GM21825 (cell line): ENCODE measurements around the gene CYSRT1.
A peak's percentile ranks its signal among the peaks of the same experiment; 100 is the strongest.
"Not testable (repeated sequence)": the region's sequence is repeated elsewhere in the genome, so short reads cannot be mapped to it uniquely, and the experiment has no call there.

Source experiments
- ATAC-seq: cut with Tn5 transposase; IDR thresholded peaks from one replicate; pipeline ENCODE4 v1.9.1; 2021; ENCODE audit warnings: mild to moderate bottlenecking, moderate library complexity; ENCODE audit not compliant: unreplicated experiment

CYSRT1 gene

DNA sequence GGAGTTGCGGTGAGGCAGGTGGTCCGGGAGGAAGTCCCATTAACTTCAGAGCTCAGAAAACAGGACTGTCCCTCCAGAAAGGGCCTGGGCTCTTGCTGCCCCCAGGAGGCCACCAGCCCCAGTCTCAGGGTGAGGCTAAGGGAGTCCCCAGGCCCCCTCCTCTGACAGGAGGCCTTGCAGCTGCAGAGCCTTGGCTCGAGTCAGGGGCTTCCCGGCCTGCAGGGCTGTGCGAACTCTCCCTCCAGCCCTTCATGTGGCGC is 22.9 kb downstream of the CYSRT1 start:
- no peak for ATAC-seq

DNA sequence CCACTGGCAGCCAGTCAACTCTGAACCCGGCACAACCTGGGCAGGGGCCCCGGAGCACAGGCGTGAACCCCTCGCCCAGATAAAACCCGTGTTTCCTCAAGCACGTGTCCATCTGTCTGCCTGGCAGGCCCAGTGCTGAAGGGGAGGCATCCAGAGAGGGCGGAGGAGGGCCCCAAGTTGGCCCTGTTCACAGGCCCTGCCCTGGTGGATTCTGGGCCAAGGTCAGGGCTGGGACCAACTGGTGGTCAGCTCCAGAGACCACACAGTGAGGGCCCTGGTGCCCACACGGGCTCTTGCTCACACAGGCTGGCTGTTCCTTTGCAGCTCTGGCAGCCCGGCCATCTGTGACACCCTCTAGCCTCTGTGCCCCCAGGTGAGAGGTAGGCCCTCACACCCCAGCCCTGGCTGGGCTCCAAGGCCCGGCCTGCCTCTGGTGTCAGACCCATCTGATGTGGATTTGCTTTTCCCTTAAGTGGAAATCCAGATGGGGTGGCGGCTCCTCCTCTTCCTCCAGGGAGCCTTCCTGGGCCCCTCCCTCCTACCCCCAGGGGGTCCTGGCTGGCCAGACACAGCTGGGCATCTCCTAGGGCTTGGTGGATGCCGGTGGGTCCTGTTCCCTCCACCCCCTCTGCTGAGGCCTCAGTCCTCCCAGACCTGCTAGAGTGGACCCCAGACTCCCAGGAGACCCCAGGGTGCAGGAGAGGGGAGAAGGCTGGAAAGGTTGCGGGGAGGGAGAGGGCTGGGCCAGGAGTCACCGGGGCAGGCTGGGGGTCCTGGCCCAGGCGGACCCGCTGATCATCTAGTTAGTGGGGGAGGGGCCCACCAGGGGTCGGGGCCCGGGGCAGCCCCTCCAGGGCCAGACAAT is 25.6 kb downstream of the CYSRT1 start:
- ATAC-seq = no peak

DNA sequence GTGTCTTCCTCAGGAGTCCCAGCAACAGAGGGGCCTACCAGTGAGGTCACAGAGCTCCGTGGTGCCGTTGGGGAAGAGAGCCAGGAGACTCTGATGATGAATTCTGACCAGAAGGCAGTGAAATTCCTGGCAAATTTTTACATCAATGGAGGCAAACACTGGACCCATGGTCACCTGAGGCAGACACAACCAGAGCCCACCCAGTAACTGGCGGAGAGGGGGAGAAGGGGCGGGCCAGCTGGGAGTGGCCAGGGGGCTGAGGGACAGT is 26.2 kb downstream of the CYSRT1 start, which contains the start of gene STPG3:
TSS of gene STPG3 (plus strand) at position 93 of the 268 bp plus-strand sequence. CDS start at position 94, 1 bp downstream.
- ATAC-seq = no peak

DNA sequence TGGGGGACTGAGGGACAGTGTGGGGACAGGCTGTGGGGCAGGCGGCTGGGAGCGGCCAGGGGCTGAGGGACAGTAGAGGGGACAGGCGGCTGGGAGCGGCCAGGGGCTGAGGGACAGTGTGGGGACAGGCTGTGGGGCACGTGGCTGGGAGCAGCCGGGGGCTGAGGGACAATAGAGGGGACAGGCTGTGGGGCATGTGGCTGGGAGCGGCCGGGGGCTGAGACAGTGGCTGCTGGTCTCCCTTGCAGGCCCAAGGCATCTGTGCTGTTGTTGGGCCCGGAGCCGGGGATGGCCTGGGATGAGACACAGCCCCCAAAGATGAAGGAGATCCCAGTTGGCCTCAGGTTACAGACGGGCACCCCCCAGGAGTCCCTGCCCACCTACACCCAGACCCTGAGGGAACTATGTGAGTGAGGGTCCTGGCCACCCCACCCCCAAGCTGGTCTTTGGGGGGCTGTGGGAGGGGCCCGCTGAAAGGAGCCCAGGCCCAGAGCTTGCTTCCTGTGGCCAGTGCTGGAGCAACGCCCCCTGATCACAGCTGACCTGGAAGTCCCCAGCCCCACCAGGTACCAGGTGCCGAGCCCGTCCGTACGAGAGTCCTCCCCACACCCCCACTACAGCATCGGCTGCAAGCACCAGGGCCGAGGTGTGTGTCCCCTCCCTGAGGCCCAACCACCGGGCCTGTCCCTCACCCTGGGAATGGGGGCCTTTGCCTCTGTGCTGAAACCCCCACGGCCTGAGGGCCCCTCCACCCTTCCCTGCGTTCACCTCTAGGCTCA is 26.7 kb downstream of the CYSRT1 start:
- ATAC-seq = no peak

DNA sequence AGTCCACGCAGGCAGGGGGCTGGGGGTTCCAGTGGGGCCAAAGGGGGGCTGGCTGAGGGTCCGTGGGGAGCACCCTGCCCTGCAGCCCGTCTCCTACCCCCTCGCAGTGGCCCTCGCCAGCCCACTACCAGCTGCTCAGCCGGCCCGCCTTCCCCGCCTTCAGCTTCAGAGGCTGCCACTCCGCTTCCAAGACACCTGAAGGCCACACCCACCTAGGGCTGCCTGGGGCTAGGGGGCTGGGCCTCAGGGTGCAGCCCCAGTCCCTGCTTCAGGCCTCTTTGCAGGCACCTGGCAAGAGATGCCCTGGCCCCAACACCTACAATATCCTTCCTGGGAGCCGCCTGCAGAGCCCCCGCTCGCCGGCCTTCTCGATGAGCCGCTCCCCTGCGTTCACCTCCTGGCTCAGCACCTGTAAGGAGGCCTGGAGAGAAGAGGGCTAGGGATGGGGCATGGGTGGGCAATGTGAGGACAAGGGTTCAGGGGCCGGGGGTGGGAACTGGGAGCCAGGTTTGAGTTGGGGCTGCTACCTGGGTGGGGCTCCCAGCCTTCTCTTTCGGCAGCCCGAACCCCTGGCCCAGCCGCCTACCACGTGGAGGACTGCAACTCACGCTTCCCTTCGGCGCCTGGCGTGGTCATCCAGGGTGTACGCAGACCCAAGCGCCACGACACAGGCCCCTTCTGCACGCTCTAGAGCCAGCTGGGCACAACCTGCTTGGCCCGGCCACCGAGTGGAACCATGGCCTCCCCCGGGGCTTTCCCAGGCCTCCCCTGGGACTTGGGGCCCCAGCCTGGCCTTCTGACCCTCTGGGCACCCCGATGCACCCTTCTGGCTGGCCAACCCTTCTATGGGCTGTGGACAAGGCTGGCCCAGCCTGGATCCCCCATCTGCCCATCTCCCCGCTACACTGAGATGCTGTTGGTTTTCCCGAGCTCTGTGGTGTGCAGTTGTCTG is 27.9 kb downstream of the CYSRT1 start:
- ATAC-seq = no peak

DNA sequence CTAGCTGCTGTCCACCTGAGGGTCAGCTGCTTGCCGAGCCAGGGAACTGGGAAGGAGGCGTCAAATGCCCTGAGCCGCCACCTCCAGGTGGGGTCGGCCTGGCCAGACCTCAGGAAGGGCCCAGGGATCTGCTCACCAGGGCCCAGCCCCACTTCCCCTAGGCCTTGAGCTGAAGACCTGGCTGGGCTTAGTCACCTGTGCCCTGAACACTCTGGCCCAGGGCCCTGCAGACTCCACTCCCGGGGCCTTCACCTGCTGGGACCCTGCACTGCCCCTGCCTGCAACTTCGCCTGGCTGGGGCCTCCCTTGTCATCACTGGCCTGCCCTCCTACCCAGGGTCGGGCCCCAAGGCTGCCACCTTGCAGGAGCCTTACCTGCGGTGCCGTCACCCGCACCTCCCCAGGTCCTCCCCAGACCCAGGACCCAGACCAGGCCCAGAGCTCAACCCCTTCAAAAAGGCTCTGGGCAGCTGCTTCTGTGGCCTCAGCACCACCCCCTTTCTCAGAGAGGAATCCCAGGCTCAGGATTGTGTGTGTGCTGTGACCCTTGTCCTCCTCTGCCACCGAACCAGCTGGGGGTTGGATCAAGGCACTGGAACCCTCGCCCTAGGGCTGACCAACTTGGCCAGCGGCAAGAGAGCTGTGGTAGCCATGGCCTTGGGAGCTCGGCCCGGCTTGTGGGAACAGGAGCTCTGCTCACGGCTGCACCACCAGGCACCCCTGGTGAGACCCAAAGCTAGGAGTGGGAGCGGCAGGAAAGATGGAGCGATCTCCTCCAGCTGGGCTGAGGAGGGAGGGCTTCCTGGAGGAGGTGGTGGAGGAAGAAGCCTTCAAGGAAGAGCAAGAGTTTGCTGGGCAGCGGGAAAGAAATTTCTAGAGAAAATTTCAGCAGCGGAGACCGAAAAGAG is 29.0 kb downstream of the CYSRT1 start:
- no peak for ATAC-seq

DNA sequence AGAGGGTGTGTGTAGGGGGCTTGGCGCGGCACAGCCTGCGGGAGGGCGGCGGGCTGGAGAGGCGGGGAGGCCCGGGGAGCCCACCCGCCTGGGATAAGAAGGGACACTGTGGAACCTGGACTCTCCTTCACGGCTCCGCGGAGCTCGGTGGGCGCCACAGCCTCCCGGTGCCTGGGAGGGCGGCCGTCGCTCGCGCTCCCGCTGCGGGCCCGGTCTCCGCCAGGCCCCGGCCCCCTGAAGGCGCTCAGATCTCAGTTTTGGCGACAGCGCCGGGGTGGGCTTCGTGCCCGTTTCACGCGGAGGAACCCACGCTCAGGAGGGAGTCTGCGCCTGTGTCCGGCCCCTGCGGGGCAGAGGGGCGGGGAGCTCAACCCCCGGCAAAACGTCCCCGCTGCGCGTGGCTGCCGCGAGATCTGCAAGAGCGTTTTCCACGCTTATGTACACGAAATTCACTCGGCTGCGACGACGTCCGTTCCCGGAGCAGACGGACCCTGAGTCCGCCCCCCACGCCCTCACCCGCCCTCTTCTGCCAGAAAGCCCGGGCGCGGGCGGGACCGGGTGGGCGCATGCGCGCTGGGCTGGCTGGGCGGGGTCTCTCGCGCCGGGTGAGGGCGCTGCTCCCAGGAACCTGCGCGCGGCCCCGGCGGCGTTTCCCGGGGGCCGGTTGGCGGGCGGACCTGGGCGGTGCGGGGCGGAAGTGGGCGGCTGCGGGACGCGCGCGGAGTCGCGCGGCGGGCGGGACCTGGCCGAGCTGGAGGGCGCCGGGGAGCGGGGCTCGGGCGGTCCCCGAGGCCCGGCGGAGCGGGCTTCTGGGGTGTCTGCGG is 29.9 kb downstream of the CYSRT1 start, which contains the start of gene NELFB:
TSS of gene NELFB (plus strand) at position 704 of the 824 bp plus-strand sequence.
- ATAC-seq = peak; percentile 59

DNA sequence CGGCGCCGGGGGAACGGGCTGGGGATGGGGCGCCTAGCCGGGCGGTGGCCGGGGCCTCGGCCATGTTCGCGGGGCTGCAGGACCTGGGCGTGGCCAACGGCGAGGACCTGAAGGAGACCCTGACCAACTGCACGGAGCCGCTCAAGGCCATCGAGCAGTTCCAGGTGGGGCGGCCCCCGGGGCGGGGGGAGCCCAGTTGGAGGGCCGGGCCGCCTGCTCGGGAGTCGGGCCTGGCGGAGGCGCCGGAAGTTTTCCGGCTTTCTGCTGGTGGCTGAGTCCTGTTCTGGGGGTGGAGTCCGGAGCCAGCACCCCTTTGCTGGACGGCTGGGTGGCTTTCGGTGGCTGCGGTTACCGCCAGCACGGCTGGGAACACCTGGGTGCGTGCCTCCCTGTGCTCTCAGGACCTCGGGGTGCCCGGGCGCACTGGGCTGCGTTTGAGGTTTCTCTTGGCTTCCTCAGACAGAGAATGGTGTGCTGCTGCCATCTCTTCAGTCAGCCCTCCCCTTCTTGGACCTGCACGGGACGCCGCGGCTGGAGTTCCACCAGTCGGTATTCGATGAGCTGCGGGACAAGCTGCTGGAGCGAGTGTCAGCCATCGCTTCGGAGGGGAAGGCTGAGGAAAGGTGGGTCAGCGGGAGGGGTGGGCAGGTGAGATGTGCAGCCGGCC is 30.6 kb downstream of the CYSRT1 start:
- ATAC-seq = no peak

DNA sequence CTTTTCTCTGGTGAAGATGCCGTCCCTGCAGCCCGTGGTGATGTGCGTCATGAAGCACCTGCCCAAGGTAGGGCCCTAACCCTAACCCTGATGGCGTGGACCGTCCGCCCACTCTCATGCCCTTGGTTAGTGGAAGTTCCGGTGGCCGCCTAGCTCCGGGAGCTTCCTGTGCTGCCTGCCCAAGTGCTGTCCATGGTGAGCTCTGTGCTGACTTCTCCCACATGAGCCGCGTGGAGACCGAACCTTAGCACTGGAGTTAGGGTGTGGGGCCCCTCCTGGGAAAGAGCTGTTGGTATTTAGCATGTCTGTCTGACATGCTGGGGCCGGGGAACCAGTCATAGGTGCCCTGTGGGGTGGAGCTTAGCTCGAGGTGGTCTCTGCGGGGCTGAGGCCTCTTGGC is 31.4 kb downstream of the CYSRT1 start:
- ATAC-seq = no peak

DNA sequence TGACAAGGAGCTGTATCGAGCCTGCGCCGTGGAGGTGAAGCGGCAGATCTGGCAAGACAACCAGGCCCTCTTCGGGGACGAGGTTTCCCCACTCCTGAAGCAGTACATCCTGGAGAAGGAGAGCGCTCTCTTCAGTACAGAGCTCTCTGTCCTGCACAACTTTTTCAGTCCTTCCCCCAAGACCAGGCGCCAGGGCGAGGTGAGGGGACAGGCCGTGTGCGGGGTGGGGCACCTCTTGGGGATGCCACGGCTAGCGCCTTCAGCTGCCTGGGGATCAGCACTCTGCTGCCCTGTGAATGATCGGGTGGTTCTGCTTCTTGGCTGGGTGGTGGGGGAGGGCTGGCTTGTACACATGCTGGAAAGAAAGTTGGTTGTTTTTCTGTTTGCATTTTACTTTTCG is 31.9 kb downstream of the CYSRT1 start:
- no peak for ATAC-seq

DNA sequence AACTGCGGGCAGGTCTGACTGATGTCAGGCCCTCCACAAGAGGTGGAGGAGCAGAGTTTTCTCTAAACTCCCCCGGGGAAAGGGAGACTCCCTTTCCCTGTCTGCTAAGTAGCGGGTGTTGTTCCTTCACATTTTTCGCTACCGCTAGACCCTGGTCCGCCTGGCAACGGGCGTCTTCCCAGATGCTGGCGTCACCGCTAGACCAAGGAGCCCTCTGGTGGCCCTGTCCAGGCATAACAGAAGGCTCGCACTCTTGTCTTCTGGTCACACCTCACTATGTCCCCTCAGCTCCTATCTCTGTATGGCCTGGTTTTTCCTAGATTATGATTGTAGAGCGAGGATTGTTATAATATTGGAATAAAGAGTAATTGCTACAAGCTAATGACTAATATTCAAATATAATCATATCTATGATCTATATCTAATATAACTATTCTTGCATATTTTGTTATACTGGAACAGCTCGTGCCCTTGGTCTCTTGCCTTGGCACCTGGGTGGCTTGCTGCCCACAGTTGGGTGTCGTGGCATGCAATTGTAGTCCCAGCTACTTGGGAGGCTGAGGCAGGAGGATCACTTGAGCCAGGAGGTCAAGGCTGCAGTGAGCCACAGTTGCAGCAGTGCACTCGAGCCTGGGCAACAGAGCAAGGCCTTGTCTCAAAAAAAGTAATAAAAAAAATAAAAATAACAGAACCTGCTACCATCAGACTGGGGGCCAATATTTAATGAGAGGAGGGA is 37.4 kb downstream of the CYSRT1 start:
- not testable (repeated sequence) for ATAC-seq

DNA sequence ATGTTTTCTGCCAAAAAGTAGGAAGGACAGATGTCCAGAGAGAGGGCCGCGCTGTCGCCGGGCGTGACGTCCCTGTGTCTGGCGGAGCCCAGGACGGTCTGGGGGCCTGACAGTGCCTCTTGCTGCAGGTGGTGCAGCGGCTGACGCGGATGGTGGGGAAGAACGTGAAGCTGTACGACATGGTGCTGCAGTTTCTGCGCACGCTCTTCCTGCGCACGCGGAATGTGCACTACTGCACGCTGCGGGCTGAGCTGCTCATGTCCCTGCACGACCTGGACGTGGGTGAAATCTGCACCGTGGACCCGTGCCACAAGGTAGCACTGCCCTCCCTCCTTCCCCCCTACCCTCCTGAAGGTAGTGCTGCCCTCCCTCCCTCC is 37.9 kb downstream of the CYSRT1 start:
- ATAC-seq = no peak

DNA sequence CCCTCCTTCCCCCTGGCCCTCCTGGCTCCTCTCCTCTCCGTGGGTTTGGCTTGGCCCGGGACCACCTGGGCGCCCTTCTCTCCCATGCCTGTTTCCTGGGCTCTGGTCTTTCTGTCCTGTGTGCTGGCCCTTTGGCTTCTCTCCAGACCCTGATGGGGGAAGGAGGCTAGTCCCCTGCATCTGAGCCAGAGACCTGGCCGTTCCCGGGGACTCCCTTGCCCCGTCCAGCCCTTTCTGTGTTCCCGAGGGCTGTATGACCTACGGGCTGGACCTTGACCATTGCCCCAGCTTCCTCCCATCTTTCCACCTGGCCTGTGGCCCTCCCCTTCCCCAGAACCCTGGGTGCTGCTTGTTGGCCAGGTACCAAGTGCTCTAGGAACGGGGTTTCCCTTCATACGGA is 38.5 kb downstream of the CYSRT1 start:
- no peak for ATAC-seq

DNA sequence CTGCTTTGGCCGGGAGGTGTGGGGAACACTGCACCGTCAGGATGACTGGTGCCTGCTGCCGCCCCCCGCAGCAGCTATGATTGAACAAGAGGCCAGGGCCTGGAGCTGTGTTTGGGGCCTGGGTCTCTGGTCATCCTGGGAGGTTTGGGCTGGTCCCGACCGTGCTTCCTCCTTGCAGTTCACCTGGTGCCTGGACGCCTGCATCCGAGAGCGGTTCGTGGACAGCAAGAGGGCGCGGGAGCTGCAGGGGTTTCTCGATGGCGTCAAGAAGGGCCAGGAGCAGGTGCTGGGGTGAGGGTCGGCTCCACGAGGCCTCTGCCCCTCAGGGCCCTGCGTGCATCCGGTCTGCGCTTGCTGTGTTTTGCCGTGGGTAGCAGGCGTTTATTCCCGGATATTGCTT is 39.1 kb downstream of the CYSRT1 start:
- no peak for ATAC-seq

DNA sequence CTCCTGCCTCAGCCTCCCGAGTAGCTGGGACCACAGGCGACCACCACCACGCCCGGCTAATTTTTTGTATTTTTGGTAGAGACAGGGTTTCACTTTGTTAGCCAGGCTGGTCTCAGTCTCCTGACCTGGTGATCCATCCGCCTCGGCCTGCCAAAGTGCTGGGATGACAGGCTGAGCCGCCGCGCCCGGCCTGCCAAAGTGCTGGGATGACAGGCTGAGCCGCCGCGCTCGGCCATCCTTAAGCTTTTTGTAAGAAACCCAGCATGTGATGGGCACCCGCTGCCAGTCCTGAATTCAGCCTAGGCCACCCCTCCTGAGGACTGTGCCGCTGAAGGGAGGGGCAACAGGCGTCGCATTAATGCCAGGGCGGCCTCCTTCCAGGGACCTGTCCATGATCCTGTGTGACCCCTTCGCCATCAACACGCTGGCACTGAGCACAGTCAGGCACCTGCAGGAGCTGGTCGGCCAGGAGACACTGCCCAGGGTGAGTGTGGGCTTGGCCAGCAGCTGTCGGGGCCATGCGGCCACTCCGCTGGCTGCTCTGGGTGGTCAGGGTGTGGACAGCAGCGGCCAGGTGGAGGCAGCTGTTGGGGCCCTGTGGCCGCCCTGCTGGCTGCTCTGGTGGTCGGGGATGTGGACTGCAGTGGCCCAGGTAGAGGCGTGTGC is 40.7 kb downstream of the CYSRT1 start:
- ATAC-seq = no peak

DNA sequence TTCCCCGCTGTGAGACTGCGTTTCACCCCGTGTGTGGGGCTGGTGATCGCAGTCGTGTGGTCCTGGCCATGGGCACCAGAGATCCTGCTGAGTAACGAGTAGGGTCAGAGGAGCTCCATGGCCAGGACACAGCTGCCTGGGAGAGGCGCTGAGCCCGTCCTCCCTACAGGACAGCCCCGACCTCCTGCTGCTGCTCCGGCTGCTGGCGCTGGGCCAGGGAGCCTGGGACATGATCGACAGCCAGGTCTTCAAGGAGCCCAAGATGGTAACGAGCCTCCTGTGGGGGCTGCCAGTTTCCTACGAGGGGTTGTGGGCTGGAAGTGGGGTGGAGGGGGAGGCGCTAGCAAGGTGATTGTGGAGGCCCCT is 41.2 kb downstream of the CYSRT1 start:
- no peak for ATAC-seq

DNA sequence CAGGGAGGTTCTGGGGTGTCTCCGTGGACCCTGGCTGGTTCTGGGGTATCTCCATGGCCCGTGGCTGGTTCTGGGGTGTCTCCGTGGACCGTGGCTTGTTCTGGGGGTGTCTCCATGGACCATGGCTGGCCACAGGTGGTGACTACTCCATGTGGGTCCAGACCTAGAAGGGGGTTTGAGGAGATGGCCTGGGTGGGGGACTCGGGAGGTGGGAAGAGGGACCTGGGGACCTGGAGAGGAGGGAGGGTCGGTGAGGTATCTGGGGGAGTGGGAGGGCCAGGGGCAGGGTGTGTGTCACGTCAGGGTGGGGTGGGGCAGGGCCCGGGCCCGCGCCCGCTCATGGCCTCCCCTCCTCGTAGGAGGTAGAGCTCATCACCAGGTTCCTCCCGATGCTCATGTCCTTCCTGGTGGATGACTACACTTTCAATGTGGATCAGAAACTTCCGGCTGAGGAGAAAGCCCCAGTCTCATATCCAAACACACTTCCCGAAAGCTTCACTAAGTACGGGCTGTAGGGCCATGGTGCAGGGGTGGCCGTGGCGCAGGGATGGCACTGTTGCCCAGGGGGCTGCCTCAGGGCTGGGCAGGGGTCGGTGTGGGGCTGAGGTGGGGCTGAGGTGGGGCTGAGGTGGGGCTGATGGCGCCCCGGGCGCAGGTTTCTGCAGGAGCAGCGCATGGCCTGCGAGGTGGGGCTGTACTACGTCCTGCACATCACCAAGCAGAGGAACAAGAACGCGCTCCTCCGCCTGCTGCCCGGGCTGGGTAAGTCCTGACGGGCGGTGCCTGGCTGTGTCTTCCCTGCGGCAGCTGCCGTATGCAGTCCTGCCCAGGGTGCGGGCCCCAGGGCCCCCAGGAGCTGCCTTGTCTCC is 41.8 kb downstream of the CYSRT1 start:
- no peak for ATAC-seq
